GM19351 (cell line): ENCODE results near the gene MORC3.
"Not testable (repeated sequence)": the region's sequence is repeated elsewhere in the genome, so short reads cannot be mapped to it uniquely, and the experiment has no call there.

Source experiments
- ATAC-seq: cut with Tn5 transposase; IDR thresholded peaks from one replicate; pipeline ENCODE4 v1.9.1; 2021; ENCODE audit warnings: mild to moderate bottlenecking, moderate library complexity; ENCODE audit not compliant: unreplicated experiment

Gene MORC3

GRCh38 chr21:36321325-36322082, 1.5 kb downstream of the MORC3 start:
- ATAC-seq = no peak

DNA sequence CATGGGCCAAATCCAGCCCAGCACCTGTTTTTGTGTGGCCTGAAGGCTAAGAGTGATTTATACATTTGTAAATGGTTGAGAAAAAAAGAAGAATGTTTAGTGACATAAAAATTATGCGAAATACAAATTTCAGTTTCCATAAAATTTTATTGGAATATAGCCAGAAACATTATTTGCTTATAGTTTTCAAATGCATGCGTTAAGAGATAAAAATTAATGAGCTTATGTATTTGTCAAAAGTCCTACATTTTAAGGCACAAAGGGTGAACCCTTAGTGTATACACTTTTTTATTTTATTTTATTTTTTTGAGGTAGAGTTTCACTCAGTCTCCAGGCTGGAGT, 2.1 kb downstream of the MORC3 start:
- ATAC-seq = no peak

DNA sequence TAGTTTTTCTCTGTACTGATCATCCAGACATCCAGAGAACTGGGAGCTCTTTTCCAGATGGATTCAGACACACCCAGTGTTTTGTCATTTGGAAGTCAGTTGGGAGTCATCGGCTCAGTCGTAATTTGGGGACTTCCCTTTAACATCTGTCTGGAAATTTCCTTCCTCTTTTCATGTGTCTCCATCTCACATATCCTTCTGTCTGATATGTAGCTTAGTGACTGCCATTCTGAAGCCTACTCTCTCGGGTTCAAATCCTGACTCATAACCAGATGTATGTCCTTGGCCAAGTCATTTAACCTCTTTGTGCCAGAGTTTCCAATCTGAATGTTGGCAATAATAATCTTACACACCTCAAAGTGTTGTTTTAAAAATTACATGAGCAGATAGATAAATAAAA, 3.0 kb downstream of the MORC3 start:
- no peak for ATAC-seq

GRCh38 chr21:36325373-36326010, 5.5 kb downstream of the MORC3 start:
- no peak for ATAC-seq

- ATAC-seq = peak; percentile 69
These were observed 10.9 kb downstream of the MORC3 start for GRCh38 chr21:36330904-36331303.

- no peak for ATAC-seq
These were observed 17.1 kb downstream of the MORC3 start for GRCh38 chr21:36337099-36337509.

GRCh38 chr21:36338975-36339374, 19.0 kb downstream of the MORC3 start:
- no peak for ATAC-seq

DNA sequence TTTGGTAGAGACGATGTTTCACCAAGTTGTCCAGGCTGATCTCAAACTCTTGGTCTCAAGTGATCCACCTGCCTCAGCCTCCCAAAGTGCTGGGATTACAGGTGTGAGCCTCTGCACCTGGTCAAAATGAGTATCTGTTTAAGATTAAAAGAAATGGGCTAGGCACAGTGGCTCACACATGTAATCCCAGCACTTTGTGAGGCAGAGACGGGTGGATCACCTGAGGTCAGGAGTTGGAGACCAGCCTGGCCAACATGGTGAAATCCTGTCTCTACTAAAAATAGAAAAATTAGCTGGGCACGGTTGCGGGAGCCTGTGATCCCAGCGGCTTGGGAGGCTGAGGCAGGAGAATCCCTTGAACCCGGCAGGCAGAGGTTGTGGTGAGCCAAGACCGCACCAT, 22.6 kb downstream of the MORC3 start:
- ATAC-seq = not testable (repeated sequence)

DNA sequence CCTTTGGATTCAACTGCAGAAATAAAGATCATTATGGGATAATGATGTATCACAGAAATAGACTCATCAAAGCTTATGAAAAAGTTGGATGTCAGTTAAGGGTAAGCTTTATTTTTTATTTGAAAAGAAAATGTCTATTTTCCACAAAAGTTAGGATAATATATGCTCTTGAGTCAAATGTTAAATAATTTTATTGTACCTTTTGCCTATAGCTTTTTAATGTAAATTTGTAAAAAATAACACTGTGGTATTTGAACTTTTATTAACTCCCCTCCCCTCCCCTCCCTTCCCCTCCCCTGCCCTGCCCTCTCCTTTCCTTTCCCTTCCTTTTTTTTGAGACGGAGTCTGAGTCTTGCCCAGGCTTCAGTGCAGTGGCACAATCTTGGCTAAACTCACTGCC, 24.9 kb downstream of the MORC3 start:
- ATAC-seq = no peak

DNA sequence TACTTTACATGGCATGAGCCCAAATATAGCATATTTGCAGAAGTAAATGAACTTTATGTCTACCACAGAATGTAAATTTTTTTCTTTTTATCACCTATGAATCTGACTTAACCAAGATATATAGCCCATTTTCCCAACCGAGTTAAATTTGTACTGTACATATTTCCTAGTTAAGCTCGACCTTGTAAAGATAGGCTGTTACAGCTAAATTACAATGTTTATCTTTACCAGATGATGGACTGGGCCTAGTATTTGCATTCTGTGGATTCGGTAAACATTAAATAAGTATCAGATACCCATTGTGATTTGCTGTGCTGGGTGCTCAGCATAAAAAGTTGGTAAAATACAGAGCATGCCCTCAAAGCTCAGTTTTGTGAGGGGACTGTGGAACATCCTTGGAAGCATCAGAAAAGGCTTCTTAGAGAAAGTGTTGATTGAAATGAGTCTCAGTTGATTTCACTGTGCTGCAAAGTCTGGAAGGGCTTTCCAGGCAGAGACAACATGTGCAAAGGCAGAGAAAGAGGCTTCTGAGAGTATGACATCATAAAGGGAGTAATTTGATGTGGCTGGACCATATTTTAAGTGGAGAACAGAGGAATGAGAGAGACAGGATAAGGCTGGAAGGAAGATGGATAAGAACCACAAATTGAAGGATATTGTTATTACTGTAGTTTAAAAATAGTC, 27.4 kb downstream of the MORC3 start:
- no peak for ATAC-seq

GRCh38 chr21:36347962-36348328, 27.9 kb downstream of the MORC3 start:
- no peak for ATAC-seq

DNA sequence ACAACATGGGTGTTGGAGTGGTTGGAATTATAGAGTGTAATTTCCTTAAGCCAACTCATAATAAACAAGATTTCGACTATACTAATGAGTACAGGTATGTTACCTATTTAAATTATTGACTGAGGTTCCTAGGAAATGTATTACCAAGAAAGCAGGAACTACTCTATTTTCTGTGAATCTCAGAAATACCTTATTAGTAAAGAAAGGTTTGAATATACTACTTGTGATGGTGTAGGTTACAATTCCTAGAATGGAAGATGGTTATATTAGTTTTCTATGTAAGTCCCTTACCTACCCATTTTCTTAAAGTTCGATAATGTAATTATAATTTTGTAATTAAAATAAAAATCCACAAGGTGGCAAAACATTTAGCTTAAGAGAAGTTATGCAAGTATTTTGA, 29.3 kb downstream of the MORC3 start:
- no peak for ATAC-seq

DNA sequence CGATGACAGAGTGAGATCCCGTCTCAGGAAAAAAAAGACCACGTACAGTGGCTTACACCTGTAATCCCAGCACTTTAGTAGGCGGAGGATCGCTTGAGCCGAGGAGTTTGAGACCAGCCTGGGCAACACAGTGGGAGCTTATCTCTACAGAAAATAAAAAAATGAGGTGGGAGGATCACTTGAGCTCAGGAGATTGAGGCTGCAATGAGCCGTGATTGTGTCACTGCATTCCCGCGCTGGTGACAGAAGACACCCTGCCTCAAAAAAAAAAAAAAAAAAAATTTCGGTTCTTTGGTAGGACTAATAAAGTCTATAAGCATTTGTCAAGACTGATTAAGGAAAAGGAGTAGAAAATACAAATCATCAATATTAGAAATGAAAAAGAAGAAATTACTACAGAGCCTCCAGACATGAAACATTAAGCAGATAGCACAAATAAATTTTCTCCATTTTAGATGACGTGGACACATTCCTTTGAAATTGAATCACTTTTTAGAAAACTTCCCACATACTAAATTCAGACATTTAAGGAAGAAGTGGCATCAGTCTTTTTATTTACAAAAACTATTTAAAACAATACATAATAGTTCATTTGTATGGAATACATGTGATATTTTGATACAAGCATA, 30.4 kb downstream of the MORC3 start:
- ATAC-seq = no peak

DNA sequence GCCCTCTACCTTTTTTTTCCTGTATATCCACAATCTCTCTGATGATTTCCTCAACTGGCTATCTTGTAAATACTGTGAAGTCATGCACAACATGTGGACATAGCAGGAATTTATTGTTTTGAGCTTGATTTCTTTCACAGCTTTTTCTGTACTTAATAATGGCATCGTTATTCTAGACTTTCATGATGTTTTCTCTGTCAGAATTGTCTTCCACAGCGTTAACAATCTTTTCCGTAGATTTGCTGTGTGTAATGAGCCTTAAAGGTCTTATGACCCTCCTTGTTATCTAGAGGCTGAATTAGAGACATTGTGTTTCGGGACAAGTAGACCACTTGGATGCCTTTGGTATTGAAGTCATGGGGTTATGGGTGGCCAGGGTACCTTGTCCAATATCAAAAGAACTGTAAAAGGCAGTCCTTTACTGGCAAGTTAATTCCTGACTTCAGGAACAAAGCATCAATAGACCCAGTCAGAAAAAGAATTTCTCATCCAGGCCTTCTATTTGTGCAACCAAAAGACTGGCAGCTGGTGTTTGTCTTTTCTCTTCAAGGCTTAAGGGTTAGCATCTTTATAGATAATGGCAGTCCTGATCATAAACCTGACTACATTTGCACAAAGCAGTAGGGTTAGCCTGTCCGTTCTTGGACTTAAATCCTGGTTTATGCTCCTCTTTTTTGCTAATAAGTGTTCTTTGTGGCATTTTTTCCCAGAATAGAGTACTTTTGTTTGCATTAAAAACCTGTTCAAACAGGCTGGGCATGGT, 35.1 kb downstream of the MORC3 start:
- no peak for ATAC-seq

DNA sequence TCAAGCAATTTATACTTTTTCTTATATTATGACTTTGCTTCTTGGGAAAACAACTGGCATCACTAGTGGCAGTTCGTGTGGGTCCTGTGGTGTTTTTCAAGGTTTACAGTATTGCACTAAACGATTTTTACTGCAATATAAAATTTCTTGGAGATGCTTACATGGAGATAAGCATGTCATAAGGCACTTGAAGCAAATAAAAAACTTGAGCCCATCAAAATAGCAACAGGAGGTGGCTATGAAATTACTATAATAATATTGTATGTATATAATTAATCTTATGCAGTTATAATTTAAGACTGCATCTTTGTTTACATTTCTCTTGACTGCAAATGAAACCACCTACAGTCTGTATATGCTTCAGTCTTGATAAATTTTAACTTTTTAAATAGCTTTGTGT, 35.9 kb downstream of the MORC3 start:
- ATAC-seq = no peak

- no peak for ATAC-seq
These were observed 39.2 kb downstream of the MORC3 start for GRCh38 chr21:36359185-36359584.

GRCh38 chr21:36369064-36369685, 49.2 kb downstream of the MORC3 start:
- ATAC-seq = no peak

- ATAC-seq = no peak
These were observed 56.0 kb downstream of the MORC3 start for GRCh38 chr21:36375994-36376393.

GRCh38 chr21:36377391-36377842, 57.4 kb downstream of the MORC3 start:
- ATAC-seq = no peak

- no peak for ATAC-seq
These were observed 59.3 kb downstream of the MORC3 start for GRCh38 chr21:36379251-36379650.
